BLaER1 (cell line): ENCODE data around the gene MYH6.
"Not testable (repeated sequence)": the region's sequence is repeated elsewhere in the genome, so short reads cannot be mapped to it uniquely, and the experiment has no call there.

Experiments
- H3K27ac ChIP-seq: shearing (Covaris generic); formaldehyde crosslinking; 2 replicates; pipeline ENCODE4 v1.8.1; 2022
- H3K27me3 ChIP-seq: shearing (Covaris generic); formaldehyde crosslinking; 2 replicates; pipeline ENCODE4 v1.8.1; 2022
- H3K36me3 ChIP-seq: shearing (Covaris generic); formaldehyde crosslinking; 2 replicates; pipeline ENCODE4 v1.8.1; 2022
- H3K4me1 ChIP-seq: shearing (Covaris generic); formaldehyde crosslinking; 2 replicates; pipeline ENCODE4 v1.8.1; 2022
- H3K4me2 ChIP-seq: shearing (Covaris generic); formaldehyde crosslinking; 2 replicates; pipeline ENCODE4 v1.8.1; 2022
- H3K4me3 ChIP-seq: shearing (Covaris generic); formaldehyde crosslinking; 2 replicates; pipeline ENCODE4 v1.8.1; 2022
- H3K9ac ChIP-seq: shearing (Covaris generic); formaldehyde crosslinking; 2 replicates; pipeline ENCODE4 v1.8.1; 2022
- H3K9me3 ChIP-seq: shearing (Covaris generic); formaldehyde crosslinking; 2 replicates; pipeline ENCODE4 v1.8.1; 2022
- H4K20me1 ChIP-seq: shearing (Covaris generic); formaldehyde crosslinking; 2 replicates; pipeline ENCODE4 v1.8.1; 2022
- Cebpa-rat ChIP-seq: shearing (Covaris generic); IDR thresholded peaks from 2 replicates; pipeline ENCODE4 v1.8.1; 2022

The MYH6 gene

DNA sequence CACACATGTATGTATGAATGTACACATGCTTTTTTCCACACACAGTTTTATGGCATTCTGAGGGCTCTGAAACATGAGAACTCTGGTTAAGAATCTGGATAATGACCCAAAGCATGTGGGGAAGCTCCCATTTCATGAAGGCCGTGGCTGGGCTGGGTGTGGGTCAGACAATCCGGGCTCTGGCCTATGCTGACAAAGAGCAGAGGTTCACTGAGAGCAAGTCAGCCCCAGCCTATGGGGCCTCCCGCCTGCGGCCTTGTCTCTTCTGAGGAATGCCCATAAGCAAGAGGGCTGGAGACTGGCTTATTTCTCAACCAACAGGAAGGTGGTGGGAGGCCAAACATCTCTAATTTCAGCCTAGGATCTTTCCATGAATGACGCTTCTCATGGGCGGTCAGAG, 8.5 kb downstream of the MYH6 start:
- Histone ChIP-seq H3K4me3 (no peak overlapping the region), H3K9ac (no peak overlapping the region)
- no peak for TF ChIP-seq Cebpa-rat

DNA sequence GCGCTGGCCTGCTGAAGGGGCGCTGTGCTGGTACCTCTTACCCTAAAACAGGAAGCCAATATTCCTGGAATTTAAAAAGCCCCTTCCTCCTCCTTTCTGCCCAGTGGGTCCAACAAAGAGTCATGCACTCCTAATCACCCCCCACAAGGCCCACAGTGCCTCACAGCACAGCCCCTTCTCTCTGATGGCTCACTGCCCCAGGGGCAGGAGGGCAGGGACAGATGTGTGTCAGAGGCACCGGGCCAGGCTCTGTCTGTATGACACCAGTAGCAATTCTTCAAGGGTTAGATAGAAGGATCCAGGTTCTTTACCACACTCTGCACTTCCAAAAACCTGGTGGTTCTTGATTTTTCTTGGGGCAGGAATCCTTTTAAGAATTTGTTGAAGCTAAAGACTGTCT, 8.9 kb downstream of the MYH6 start:
- Histone ChIP-seq H4K20me1 (peaks cover under 1% of the 10 kb centered on the region; the same call in 1 of the 2 replicates), H3K4me3 (no peak overlapping the region), H3K9me3 (no peaks in the 10 kb centered on the region), H3K27ac (no peak overlapping the region), H3K9ac (no peak overlapping the region), H3K4me2 (no peak overlapping the region), H3K36me3 (no peaks in the 10 kb centered on the region), H3K4me1 (peaks cover 15% of the 10 kb centered on the region), H3K27me3 (peaks cover 14% of the 10 kb centered on the region)
- TF ChIP-seq Cebpa-rat: no peak

More for the DNA sequence above, 8.5 kb downstream of the MYH6 start:
- Histone ChIP-seq H3K27ac (no peak overlapping the region), H3K9me3 (no peaks in the 10 kb centered on the region), H3K4me1 (peaks cover 18% of the 10 kb centered on the region), H3K36me3 (no peaks in the 10 kb centered on the region), H3K4me2 (no peak overlapping the region), H4K20me1 (peaks cover 5% of the 10 kb centered on the region), H3K27me3 (peaks cover 18% of the 10 kb centered on the region)

DNA sequence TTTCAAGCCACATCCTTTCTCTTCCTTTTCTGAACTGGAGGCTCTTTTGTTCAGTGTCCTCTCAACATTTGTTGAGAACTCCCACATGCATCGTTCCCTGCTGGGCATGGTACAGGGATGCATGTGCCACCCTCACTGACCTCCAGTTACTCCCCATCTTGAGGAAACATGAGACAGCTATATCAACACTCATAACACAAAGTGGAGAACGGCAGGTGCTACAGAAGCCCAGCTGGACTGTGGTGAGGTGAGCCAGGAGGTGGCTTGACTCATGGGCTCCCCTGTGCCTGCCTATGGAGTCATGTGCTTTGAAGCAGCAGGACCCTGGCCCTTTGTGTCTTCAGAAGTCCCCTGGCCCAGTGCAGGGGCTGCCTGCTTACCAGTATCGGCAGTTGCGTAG, 9.7 kb downstream of the MYH6 start:
- peaks cover 15% of the 10 kb centered on the region for H3K4me1 ChIP-seq

DNA sequence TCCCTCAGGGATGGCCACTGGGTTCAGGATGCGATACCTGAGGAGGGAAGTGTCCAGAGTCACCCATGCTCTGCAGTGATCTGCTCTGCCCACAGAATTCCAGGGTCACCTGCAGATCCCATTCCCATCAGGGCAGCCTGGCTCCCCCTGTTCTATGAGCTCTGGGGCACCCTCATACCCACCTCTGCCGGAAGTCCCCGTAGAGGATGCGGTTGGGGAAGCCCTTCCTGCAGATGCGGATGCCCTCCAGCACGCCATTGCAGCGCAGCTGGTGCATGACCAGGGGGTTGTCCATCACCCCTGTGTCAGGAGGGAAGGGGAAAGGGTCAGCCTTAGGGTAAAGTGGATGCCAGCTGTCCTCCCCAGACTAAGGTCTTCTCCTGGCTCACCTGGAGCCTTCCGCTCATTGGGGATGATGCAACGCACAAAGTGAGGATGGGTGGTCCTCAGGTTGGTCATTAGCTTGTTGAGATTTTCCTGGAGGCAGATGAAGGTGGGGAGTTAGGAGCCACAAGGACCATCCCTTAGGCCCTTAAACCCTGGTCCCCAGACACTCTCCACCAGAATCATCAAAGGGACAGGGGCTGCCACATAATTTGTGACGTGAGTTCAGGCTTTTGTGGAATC, 11.2 kb downstream of the MYH6 start:
- Histone ChIP-seq H3K4me2 (peak overlapping the region; percentile 70), H3K4me3 (no peak overlapping the region), H3K27me3 (no peaks in the 10 kb centered on the region; the same call in 1 of the 2 replicates), H4K20me1 (no peaks in the 10 kb centered on the region; the same call in 1 of the 2 replicates), H3K36me3 (no peaks in the 10 kb centered on the region), H3K4me1 (peaks cover 15% of the 10 kb centered on the region), H3K9ac (no peak overlapping the region), H3K27ac (no peak overlapping the region), H3K9me3 (no peaks in the 10 kb centered on the region)
- no peak for TF ChIP-seq Cebpa-rat

More for the DNA sequence above, 9.7 kb downstream of the MYH6 start:
- Histone ChIP-seq H3K9me3 (no peaks in the 10 kb centered on the region), H3K27me3 (peaks cover 6% of the 10 kb centered on the region), H3K27ac (no peak overlapping the region), H3K36me3 (no peaks in the 10 kb centered on the region), H3K4me2 (no peak overlapping the region), H3K4me3 (no peak overlapping the region), H4K20me1 (no peaks in the 10 kb centered on the region; the same call in 1 of the 2 replicates), H3K9ac (no peak overlapping the region)
- TF ChIP-seq Cebpa-rat: no peak

DNA sequence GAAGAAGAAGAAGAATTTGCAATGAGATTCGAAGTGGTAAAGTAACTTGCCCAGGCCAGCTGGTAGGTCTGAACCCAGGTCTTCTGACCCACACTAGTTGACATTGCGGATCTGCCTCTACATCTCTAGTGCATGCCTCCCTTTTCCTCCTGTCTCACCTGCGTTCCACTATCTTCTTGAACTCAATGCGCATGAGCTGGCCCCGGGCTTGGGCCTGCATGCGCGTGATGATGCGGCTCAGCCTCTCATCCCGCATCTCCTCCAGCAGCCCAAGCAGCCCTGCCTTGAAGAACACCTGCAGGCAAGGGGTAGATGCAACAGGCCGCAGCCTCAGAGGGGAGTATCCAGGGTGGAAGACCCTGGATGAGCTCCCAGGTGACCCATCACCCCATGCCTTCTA, 11.9 kb downstream of the MYH6 start:
- Histone ChIP-seq H3K4me2 (peak overlapping the region; percentile 70; the same call in 1 of the 2 replicates), H3K9ac (no peak overlapping the region), H3K4me3 (no peak overlapping the region), H3K36me3 (no peaks in the 10 kb centered on the region), H3K9me3 (no peaks in the 10 kb centered on the region), H3K27ac (no peak overlapping the region), H3K4me1 (peaks cover 15% of the 10 kb centered on the region), H3K27me3 (no peaks in the 10 kb centered on the region), H4K20me1 (no peaks in the 10 kb centered on the region; the same call in 1 of the 2 replicates)
- TF ChIP-seq Cebpa-rat: no peak

DNA sequence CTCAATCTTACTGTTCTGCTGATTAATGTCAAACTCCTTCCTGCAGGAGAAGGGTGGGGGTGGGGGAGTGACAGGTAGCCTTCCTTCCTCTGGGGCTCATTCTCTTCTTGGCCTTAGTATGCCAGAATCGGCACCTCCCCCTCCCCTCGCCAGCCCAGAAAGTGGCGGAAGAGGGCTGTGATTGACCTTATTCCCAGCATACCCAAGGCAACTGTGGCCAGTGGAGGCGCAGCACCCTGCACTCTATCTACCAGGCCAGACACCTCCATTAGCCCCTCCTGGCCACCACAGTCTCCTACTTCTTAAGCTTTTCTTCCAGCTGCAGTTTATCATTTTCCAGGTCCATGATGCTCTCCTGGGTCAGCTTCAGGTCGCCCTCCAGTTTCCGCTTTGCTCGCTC, 15.5 kb downstream of the MYH6 start:
- Histone ChIP-seq H3K27ac (no peak overlapping the region), H4K20me1 (no peaks in the 10 kb centered on the region; the same call in 1 of the 2 replicates), H3K4me1 (peaks cover 15% of the 10 kb centered on the region), H3K4me2 (no peak overlapping the region), H3K4me3 (no peak overlapping the region), H3K9me3 (no peaks in the 10 kb centered on the region), H3K9ac (no peak overlapping the region), H3K27me3 (no peaks in the 10 kb centered on the region), H3K36me3 (no peaks in the 10 kb centered on the region)
- TF ChIP-seq Cebpa-rat: no peak

DNA sequence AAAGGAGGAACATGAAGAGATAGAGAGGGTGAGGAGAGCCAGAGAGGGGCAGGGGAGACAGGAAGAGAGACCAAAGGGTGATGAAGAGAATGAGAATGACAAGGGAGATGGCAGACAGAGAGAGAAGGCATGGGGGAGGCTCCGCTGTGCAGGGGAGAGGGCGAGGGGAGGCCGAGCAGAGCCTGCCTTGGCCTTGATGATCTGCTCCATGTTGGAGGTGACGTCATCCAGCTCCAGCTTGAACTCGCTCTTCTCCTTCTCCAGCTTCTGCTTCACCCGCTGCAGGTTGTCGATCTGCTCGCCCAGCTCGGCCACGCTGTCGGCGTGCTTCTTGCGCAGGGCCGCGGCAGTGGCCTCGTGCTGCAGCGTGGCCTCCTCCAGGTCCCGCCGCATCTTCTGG, 18.2 kb downstream of the MYH6 start:
- not testable (repeated sequence) for H3K9ac ChIP-seq, H3K27me3 ChIP-seq, H3K4me3 ChIP-seq, H3K36me3 ChIP-seq, H4K20me1 ChIP-seq, H3K4me1 ChIP-seq, H3K4me2 ChIP-seq, H3K27ac ChIP-seq, H3K9me3 ChIP-seq

DNA sequence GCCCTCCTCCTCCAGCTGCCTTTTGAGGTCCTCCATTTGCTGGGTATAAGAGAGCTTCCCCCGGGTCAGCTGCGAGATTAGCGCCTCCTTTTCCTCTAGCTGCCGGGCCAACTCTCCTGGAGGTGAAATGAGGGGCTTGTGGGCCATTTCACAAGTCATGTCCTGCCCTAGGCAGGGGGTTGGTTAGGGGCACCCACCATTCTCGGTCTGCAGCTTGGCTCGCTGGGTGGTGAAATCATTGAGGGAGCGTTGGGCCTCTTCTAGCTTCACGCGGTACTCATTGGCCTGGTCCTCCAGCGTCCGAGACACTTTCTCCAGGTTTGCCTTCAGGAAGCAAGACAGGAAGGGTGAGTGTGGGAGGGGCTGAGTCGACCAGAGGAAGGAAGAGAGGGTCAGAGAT, 18.7 kb downstream of the MYH6 start:
- Histone ChIP-seq H3K4me3 (no peak overlapping the region), H4K20me1 (no peaks in the 10 kb centered on the region), H3K9me3 (no peaks in the 10 kb centered on the region), H3K4me1 (no peaks in the 10 kb centered on the region), H3K4me2 (no peak overlapping the region), H3K27ac (no peak overlapping the region), H3K9ac (no peak overlapping the region), H3K27me3 (no peaks in the 10 kb centered on the region), H3K36me3 (no peaks in the 10 kb centered on the region)
- no peak for TF ChIP-seq Cebpa-rat

DNA sequence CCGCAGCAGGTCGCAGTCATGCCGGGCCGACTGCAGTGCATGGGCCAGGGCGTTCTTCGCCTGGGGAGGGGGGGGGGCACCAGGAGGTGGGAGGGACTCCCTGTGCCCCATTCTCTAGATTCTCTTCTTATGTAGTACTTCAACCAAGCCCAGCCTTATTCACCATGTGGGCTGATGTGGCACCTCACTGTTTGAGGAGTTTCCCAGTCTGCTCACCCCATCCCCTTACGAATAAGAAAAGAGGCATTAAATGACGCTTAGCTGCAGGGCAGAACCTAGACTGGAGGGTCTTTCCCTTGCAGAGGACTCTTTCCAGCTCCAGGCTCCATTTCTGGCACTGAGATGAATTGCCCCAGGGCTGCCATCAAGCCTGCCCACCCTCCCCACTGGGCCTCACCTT, 19.1 kb downstream of the MYH6 start:
- no peak for TF ChIP-seq Cebpa-rat
- Histone ChIP-seq H3K4me2 (no peak overlapping the region), H3K36me3 (no peaks in the 10 kb centered on the region), H3K27me3 (no peaks in the 10 kb centered on the region), H3K27ac (no peak overlapping the region), H4K20me1 (no peaks in the 10 kb centered on the region), H3K9me3 (no peaks in the 10 kb centered on the region), H3K9ac (no peak overlapping the region), H3K4me1 (no peaks in the 10 kb centered on the region), H3K4me3 (no peak overlapping the region)

DNA sequence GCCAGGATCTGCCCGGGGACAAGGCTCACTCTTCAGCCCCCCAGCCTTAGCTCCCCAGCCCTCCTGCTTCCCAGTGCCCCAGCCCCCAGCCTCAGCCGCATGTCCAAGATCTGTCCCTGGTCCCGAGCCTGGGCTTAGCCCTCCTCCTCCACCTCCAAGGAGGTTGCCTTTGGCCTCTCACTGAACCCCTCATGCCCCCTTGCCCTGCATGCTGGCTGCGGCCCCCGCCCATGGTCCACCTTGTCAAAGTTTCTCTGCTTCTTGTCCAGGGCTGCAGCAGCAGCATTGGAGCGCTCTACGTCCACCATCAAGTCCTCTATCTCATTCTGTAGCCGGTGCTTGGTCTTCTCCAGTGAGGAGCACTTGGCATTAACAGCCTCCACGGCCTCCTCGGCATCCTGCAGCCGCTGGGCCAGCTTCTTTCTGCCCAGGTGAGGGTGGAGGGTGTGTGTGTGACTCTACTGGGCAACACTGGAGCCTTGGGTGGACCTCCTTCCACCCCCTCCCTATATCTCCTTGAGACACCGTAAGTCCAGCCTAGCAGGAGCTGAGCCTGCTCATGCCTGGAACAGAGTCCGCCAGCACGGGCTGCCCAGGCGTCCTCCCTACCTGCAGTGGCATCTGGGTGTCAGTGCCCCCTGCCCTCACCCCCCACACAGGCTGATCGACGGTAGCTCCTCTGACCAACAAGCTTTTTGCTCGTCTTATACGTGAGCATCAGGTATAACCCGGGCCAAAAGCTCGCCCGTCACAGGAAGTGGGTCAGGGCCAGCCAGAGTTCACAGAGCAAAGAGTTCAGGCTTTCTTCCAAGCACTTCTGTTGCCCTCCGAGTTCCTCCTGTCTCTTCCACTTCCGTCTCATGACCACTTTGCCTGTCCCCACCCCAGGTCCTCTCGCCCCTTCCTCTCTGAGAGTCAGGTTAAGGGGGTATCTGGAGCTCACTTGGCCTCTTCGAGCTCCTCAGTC, 19.9 kb downstream of the MYH6 start:
- no peak overlapping the region for H3K4me3 ChIP-seq
- no peak overlapping the region for H3K27ac ChIP-seq
- no peaks in the 10 kb centered on the region for H3K27me3 ChIP-seq
- H3K9ac ChIP-seq: no peak overlapping the region
- H3K4me1 ChIP-seq: no peaks in the 10 kb centered on the region
- H3K4me2 ChIP-seq: no peak overlapping the region
- H3K9me3 ChIP-seq: no peaks in the 10 kb centered on the region
- TF ChIP-seq Cebpa-rat: no peak
- H4K20me1 ChIP-seq: no peaks in the 10 kb centered on the region
- H3K36me3 ChIP-seq: no peaks in the 10 kb centered on the region
